HepG2 (cell line): ENCODE data around the gene AIMP2. TPM values are rescaled to one million over a fixed set of nuclear protein-coding genes. Genes with fewer than 3 reads are reported as not detected.

Experiments
- FOXO1 ChIP-seq: sonication (generic); formaldehyde crosslinking; IDR thresholded peaks from 2 replicates; pipeline ENCODE4 v1.4.0; 2020; ENCODE audit warnings: missing genetic modification reagents
- KDM1A ChIP-seq: IDR thresholded peaks from 2 replicates; pipeline ENCODE4 v1.6.1; 2016; ENCODE audit warnings: missing compliant biosample characterization
- MTF1 ChIP-seq: sonication (generic); formaldehyde crosslinking; IDR thresholded peaks from 2 replicates; pipeline ENCODE4 v1.5.0; 2020; ENCODE audit warnings: missing genetic modification reagents
- POGZ ChIP-seq: sonication (generic); formaldehyde crosslinking; IDR thresholded peaks from 2 replicates; pipeline ENCODE4 v1.4.0; 2020; ENCODE audit warnings: mild to moderate bottlenecking, missing genetic modification reagents
- RFXAP ChIP-seq: sonication (generic); formaldehyde crosslinking; IDR thresholded peaks from 2 replicates; pipeline ENCODE4 v1.4.0; 2020; ENCODE audit warnings: missing genetic modification reagents, borderline replicate concordance
- RXRB ChIP-seq: IDR thresholded peaks from 2 replicates; pipeline ENCODE4 v1.6.1; 2016; ENCODE audit warnings: borderline replicate concordance, missing genetic modification reagents, missing compliant biosample characterization
- SYNCRIP ChIP-seq: fragments of 200-400 bp; formaldehyde crosslinking; IDR thresholded peaks from 2 replicates; pipeline ENCODE4 v1.6.1; 2018; ENCODE audit warnings: mild to moderate bottlenecking, low read depth, low read length; ENCODE audit not compliant: insufficient read depth
- ZBTB38 ChIP-seq: sonication (generic); formaldehyde crosslinking; IDR thresholded peaks from 2 replicates; pipeline ENCODE4 v1.5.1; 2020; ENCODE audit warnings: mild to moderate bottlenecking, missing genetic modification reagents
- ZC3H4 ChIP-seq: sonication (generic); formaldehyde crosslinking; IDR thresholded peaks from 2 replicates; pipeline ENCODE4 v1.4.0; 2020; ENCODE audit warnings: missing genetic modification reagents, borderline replicate concordance
- ZNF260 ChIP-seq: sonication (generic); formaldehyde crosslinking; IDR thresholded peaks from 2 replicates; pipeline ENCODE4 v1.4.0; 2020; ENCODE audit warnings: missing genetic modification reagents, low read depth, mild to moderate bottlenecking, borderline replicate concordance
- ZNF292 ChIP-seq: sonication (generic); formaldehyde crosslinking; IDR thresholded peaks from 2 replicates; pipeline ENCODE4 v1.8.1; 2022; ENCODE audit warnings: mild to moderate bottlenecking, low read depth, missing genetic modification reagents, borderline replicate concordance
- ZNF724P ChIP-seq: sonication (generic); formaldehyde crosslinking; IDR thresholded peaks from 2 replicates; pipeline ENCODE4 v1.8.0; 2022; ENCODE audit warnings: missing genetic modification reagents, borderline replicate concordance
- ZNF737 ChIP-seq: sonication (generic); formaldehyde crosslinking; IDR thresholded peaks from 2 replicates; pipeline ENCODE4 v1.5.0; 2020; ENCODE audit warnings: missing genetic modification reagents, mild to moderate bottlenecking, borderline replicate concordance
- ZNF775 ChIP-seq: sonication (generic); formaldehyde crosslinking; IDR thresholded peaks from 2 replicates; pipeline ENCODE4 v1.4.0; 2020; ENCODE audit warnings: missing genetic modification reagents, mild to moderate bottlenecking, moderate library complexity, borderline replicate concordance
- ZNF891 ChIP-seq: sonication (generic); formaldehyde crosslinking; IDR thresholded peaks from 2 replicates; pipeline ENCODE4 v1.5.0; 2020; ENCODE audit warnings: mild to moderate bottlenecking, missing genetic modification reagents
- polyA plus RNA-seq, 8 experiments: library from polyadenylated mRNA; depleted of rRNA in 3 of 8; stranded (reverse) in 7 of 8; unstranded in 1 of 8; fragments of >200 nt; fragmentation: Illumina TruSeq in 4 of 8; extraction: Trizol in 4 of 8; gene quantifications; 2 replicates each; pipeline versions ENCODE4 v1.2.1 to v1.2.3, GENCODE V29; 2011 to 2016; ENCODE audit warnings: low read depth in 4 of 8, missing spikeins in 1 of 8, mixed read lengths in 1 of 8; ENCODE audit not compliant: insufficient read depth in 1 of 8
- total RNA-seq, 5 experiments: library from RNA; depleted of rRNA; stranded (reverse); fragments of >200 nt; fragmentation: Illumina TruSeq; extraction: Trizol; gene quantifications; 2 replicates each; pipeline ENCODE4 v1.2.3, GENCODE V29; 2016; ENCODE audit warnings: low read depth in 1 of 5
- TF ChIP-seq, protein P1 (sequence below): sonication (generic); formaldehyde crosslinking; IDR thresholded peaks from 2 replicates; pipeline ENCODE4 v1.4.0; 2020; ENCODE audit warnings: missing genetic modification reagents
- TF ChIP-seq, protein P2 (sequence below): sonication (generic); formaldehyde crosslinking; IDR thresholded peaks from 2 replicates; pipeline ENCODE4 v1.8.1; 2023; ENCODE audit warnings: mild to moderate bottlenecking, missing genetic modification reagents, borderline replicate concordance
- TF ChIP-seq, protein P3 (sequence below): sonication (generic); formaldehyde crosslinking; IDR thresholded peaks from 2 replicates; pipeline ENCODE4 v1.9.0; 2021; ENCODE audit warnings: mild to moderate bottlenecking, missing genetic modification reagents
- TF ChIP-seq, protein P4 (sequence below): sonication (generic); formaldehyde crosslinking; conservative IDR thresholded peaks from 2 replicates; pipeline ENCODE4 v1.4.0; 2020; ENCODE audit warnings: missing genetic modification reagents

Gene AIMP2
- total and polyA plus RNA-seq, 2 of the 13 experiments (the other 11 are each of a cell fraction or from before 2014, with no cell fraction given): 38.2 to 84.9 TPM

DNA sequence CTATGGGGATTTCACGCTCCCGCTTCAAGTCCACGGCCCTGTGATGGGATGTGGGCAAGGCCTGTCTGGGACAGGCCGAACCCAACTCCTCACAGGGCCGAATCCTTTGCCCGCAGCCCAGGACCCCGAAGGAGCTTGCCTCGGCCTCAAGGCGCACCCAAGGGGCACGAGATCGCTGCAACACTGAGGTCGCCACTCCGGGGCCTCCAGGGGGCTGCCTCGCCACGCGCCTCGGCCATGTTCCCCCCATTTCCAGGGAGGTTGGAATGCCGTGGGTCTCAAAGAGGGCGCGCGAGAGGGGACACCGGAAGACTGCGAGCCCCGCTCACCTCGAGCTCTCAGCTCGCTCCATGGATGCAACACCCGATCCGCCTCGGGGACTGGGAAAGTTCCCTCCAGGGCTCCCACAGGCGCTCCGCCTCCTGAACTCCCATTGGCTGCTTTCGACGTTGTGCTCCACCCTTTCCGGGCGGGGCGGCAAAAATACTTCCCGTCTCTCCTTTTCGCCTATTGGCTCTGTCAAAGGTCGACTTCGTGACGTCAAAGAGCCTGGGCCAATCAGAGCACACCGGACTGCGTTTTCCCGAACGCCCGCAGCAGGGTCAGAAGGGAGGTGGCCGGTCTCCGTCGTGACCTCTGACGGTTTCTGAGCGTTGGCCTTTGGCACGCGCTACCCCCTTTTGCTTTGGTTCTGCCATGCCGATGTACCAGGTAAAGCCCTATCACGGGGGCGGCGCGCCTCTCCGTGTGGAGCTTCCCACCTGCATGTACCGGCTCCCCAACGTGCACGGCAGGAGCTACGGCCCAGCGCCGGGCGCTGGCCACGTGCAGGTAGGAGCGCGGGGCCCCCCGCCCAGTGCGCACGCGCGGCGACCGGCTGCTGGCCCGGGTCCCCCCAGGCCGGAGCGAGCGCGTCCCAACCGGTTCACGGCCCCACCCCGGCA is at the start of gene AIMP2, which contains the start of gene PMS2 (continued):
- TF ChIP-seq ZNF775 (CRISPR knock-in tag) (peak; percentile 96; the same call in 1 of the 2 replicates), ZNF260 (CRISPR knock-in tag) (0 out of 2 replicates have a peak, but pooled peaks have one; percentile 29), ZC3H4 (no peak; the same call in 1 of the 2 replicates), KDM1A (no peak), ZNF737 (peak; percentile 60), FOXO1 (CRISPR knock-in tag) (peak; percentile 92), ZNF292 (peak; percentile 50; the same call in 1 of the 2 replicates), MTF1 (peak; percentile 97), ZBTB38 (peak; percentile 99), SYNCRIP (no peak), ZNF724P (CRISPR knock-in tag) (peak; percentile 100), RXRB (CRISPR knock-in tag) (no peak; the same call in none of the 2 replicates), ZNF891 (CRISPR knock-in tag) (peak; percentile 100; the same call in 1 of the 2 replicates), RFXAP (peak; percentile 95), POGZ (peak; percentile 72; the same call in 1 of the 2 replicates)
- TF ChIP-seq, protein P1, sequence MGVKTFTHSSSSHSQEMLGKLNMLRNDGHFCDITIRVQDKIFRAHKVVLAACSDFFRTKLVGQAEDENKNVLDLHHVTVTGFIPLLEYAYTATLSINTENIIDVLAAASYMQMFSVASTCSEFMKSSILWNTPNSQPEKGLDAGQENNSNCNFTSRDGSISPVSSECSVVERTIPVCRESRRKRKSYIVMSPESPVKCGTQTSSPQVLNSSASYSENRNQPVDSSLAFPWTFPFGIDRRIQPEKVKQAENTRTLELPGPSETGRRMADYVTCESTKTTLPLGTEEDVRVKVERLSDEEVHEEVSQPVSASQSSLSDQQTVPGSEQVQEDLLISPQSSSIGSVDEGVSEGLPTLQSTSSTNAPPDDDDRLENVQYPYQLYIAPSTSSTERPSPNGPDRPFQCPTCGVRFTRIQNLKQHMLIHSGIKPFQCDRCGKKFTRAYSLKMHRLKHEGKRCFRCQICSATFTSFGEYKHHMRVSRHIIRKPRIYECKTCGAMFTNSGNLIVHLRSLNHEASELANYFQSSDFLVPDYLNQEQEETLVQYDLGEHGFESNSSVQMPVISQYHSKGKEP (CRISPR knock-in tag): peak; percentile 93
- TF ChIP-seq, protein P2, sequence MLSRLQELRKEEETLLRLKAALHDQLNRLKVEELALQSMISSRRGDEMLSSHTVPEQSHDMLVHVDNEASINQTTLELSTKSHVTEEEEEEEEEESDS: peak; percentile 95
- TF ChIP-seq, protein P3, sequence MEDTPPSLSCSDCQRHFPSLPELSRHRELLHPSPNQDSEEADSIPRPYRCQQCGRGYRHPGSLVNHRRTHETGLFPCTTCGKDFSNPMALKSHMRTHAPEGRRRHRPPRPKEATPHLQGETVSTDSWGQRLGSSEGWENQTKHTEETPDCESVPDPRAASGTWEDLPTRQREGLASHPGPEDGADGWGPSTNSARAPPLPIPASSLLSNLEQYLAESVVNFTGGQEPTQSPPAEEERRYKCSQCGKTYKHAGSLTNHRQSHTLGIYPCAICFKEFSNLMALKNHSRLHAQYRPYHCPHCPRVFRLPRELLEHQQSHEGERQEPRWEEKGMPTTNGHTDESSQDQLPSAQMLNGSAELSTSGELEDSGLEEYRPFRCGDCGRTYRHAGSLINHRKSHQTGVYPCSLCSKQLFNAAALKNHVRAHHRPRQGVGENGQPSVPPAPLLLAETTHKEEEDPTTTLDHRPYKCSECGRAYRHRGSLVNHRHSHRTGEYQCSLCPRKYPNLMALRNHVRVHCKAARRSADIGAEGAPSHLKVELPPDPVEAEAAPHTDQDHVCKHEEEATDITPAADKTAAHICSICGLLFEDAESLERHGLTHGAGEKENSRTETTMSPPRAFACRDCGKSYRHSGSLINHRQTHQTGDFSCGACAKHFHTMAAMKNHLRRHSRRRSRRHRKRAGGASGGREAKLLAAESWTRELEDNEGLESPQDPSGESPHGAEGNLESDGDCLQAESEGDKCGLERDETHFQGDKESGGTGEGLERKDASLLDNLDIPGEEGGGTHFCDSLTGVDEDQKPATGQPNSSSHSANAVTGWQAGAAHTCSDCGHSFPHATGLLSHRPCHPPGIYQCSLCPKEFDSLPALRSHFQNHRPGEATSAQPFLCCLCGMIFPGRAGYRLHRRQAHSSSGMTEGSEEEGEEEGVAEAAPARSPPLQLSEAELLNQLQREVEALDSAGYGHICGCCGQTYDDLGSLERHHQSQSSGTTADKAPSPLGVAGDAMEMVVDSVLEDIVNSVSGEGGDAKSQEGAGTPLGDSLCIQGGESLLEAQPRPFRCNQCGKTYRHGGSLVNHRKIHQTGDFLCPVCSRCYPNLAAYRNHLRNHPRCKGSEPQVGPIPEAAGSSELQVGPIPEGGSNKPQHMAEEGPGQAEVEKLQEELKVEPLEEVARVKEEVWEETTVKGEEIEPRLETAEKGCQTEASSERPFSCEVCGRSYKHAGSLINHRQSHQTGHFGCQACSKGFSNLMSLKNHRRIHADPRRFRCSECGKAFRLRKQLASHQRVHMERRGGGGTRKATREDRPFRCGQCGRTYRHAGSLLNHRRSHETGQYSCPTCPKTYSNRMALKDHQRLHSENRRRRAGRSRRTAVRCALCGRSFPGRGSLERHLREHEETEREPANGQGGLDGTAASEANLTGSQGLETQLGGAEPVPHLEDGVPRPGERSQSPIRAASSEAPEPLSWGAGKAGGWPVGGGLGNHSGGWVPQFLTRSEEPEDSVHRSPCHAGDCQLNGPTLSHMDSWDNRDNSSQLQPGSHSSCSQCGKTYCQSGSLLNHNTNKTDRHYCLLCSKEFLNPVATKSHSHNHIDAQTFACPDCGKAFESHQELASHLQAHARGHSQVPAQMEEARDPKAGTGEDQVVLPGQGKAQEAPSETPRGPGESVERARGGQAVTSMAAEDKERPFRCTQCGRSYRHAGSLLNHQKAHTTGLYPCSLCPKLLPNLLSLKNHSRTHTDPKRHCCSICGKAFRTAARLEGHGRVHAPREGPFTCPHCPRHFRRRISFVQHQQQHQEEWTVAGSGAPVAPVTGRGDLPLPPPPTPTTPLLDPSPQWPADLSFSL (CRISPR knock-in tag): peak; percentile 66; the same call in 1 of the 2 replicates
- TF ChIP-seq, protein P4, sequence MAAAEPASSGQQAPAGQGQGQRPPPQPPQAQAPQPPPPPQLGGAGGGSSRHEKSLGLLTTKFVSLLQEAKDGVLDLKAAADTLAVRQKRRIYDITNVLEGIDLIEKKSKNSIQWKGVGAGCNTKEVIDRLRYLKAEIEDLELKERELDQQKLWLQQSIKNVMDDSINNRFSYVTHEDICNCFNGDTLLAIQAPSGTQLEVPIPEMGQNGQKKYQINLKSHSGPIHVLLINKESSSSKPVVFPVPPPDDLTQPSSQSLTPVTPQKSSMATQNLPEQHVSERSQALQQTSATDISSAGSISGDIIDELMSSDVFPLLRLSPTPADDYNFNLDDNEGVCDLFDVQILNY: peak; percentile 81
